Panc1 (cell line): ENCODE data around the gene JPH3. TPM values are rescaled to one million over a fixed set of nuclear protein-coding genes. Genes with fewer than 3 reads are reported as not detected.

Source experiments
- ATAC-seq: fragments of 200-7000 bp; cut with Tn5 transposase; 2 replicates; pipeline ENCODE4 v1.9.1; 2020; ENCODE audit warnings: mild to moderate bottlenecking, moderate library complexity
- BruUV-seq: library from RNA; stranded (reverse); fragments of 400-500 nt; replicated peaks from 2 replicates; lab custom pipeline; 2021; lab: Mats Ljungman, UMichigan
- CTCF ChIA-PET: fragments of 300-600 bp; sonication (Branson Sonifier 250); formaldehyde crosslinking; loops from one replicate; lab custom pipeline; 2022; ENCODE audit warnings: antibody characterized with exemption; lab: Charles Lee
- POLR2A ChIA-PET: fragments of 300-600 bp; sonication (Branson Sonifier 250); formaldehyde crosslinking; loops from one replicate; lab custom pipeline; 2022; ENCODE audit warnings: antibody characterized with exemption; lab: Charles Lee
- DNase-seq: peaks from one replicate; pipeline ENCODE4 v3.0.0-alpha.2; 2010; ENCODE audit warnings: low read depth, low spot score
- H3K27ac ChIP-seq: 2 replicates; pipeline ENCODE4 v1.5.1; 2011; ENCODE audit warnings: mild to moderate bottlenecking, low read length, inconsistent platforms
- H3K27me3 ChIP-seq: fragments of 200-500 bp; sonication (Bioruptor generic); 2 replicates; pipeline ENCODE4 v1.6.0; 2014; ENCODE audit warnings: low read length, inconsistent platforms; ENCODE audit not compliant: control insufficient read depth, insufficient read depth
- H3K36me3 ChIP-seq: fragments of 200-500 bp; sonication (Bioruptor generic); 2 replicates; pipeline ENCODE4 v1.5.1; 2014; ENCODE audit warnings: inconsistent platforms, mild to moderate bottlenecking, low read length, moderate library complexity; ENCODE audit not compliant: control insufficient read depth, insufficient read depth
- H3K4me1 ChIP-seq: 2 replicates; pipeline ENCODE4 v1.5.1; 2011; ENCODE audit warnings: inconsistent platforms, mild to moderate bottlenecking, low read length, moderate library complexity; ENCODE audit not compliant: control insufficient read depth, insufficient read depth
- H3K4me3 ChIP-seq, 2 experiments: 2 replicates each; pipeline ENCODE4 v1.5.1; 2011 to 2012; ENCODE audit warnings: low read depth in 2 of 2, low read length in 2 of 2, mild to moderate bottlenecking in 2 of 2, inconsistent platforms in 1 of 2, moderate library complexity in 1 of 2
- H3K9me3 ChIP-seq: fragments of 200-500 bp; sonication (Bioruptor generic); 2 replicates; pipeline ENCODE4 v1.5.1; 2014; ENCODE audit warnings: low read depth, mild to moderate bottlenecking, inconsistent platforms, low read length, moderate library complexity; ENCODE audit not compliant: control insufficient read depth, insufficient read depth
- POLR2AphosphoS5 ChIP-seq: IDR thresholded peaks from 2 replicates; pipeline ENCODE4 v1.6.1; 2012; ENCODE audit warnings: mild to moderate bottlenecking, low read depth, low read length, moderate library complexity
- REST ChIP-seq, 2 experiments: IDR thresholded peaks; 2 replicates each; pipeline ENCODE4 v1.6.1; 2011 to 2012; ENCODE audit warnings: low read depth in 2 of 2, control low read depth in 1 of 2, low read length in 1 of 2, mild to moderate bottlenecking in 1 of 2, moderate library complexity in 1 of 2; ENCODE audit not compliant: insufficient read depth in 1 of 2
- SIN3A ChIP-seq: IDR thresholded peaks from 2 replicates; pipeline ENCODE4 v1.6.1; 2012; ENCODE audit warnings: low read depth, mild to moderate bottlenecking, low read length, moderate library complexity, borderline replicate concordance; ENCODE audit not compliant: insufficient read depth
- TCF7L2 ChIP-seq: IDR thresholded peaks from 2 replicates; pipeline ENCODE4 v1.6.1; 2011; ENCODE audit warnings: mild to moderate bottlenecking, low read depth, low read length, inconsistent platforms
- in situ Hi-C: cut with HindIII; loops from 2 replicates; pipeline ENCODE4 v1.10.0; 2016; ENCODE audit warnings: low sequenced_read_pairs, low pct_unique_long_range_greater_than_20kb
- intact Hi-C: fragments of 100-400 bp; cut with micrococcal nuclease; formaldehyde crosslinking; loops from one replicate; pipeline ENCODE4 v1.10.0; 2022; ENCODE audit not compliant: unreplicated experiment
- total RNA-seq: library from RNA; stranded (reverse); gene quantifications from one replicate; pipeline ENCODE4 v1.2.1, GENCODE V29; 2021; ENCODE audit not compliant: unreplicated experiment
- TF ChIP-seq, protein P1 (sequence below): fragments of 450-650 bp; IDR thresholded peaks from 2 replicates; pipeline ENCODE4 v1.5.1; 2017; ENCODE audit warnings: mild to moderate bottlenecking

Gene JPH3
- total RNA-seq, 1 experiment from 2014 or later: 1.2 TPM

DNA sequence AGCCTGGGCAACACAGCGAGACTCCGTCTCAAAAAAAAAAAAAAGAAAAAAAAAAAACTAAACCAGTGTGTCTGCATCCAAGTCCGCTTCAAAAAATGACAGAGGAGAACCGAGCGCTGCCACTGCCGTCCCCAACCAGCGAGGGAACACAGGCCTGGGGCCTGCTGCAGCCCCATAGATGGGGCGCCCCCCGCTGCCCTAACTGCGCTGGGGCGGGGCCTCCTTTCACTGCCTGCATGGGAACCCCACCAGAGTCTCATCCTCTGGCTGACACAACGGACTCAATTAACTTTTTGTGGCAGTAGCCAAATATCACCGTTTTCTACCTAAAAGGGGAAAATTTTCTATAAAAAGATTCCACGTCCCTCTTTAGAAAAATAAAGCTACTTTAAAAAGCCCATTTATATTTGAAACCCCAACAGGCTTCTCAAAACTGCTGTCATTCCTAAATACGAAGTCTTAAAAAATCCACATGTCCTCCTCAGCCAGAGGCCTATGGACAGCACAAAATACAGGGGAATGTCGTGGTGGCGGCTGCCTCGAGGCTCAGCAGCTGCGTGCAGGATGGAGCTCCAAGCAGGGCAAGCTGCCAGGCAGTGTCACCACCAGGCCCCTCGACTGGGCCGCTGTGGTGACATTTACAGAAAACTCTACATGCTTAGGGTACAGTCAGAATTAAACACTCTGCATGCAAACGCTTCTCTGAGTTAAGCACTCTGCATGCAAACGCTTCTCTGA, 133.1 kb downstream of the JPH3 start:
- H3K27me3 ChIP-seq: no peaks in the 10 kb centered on the region
- no peak for ATAC-seq
- DNase-seq: no peak
- no peak overlapping the region for H3K27ac ChIP-seq
- no peaks in the 10 kb centered on the region for H3K4me1 ChIP-seq
- no peaks in the 10 kb centered on the region for H3K9me3 ChIP-seq
- intact Hi-C loops (no loop called here), in situ Hi-C loops (no loop called here)
- POLR2A ChIA-PET: no interaction called here
- no peak for TF ChIP-seq SIN3A
- no peak for TF ChIP-seq TCF7L2
- TF ChIP-seq REST (IDR thresholded peaks at IDR 0.05; ENCODE audit: insufficient read depth in 1 of 2, low read depth in 2 of 2, low read length in 1 of 2): no peak
- TF ChIP-seq, protein P1, sequence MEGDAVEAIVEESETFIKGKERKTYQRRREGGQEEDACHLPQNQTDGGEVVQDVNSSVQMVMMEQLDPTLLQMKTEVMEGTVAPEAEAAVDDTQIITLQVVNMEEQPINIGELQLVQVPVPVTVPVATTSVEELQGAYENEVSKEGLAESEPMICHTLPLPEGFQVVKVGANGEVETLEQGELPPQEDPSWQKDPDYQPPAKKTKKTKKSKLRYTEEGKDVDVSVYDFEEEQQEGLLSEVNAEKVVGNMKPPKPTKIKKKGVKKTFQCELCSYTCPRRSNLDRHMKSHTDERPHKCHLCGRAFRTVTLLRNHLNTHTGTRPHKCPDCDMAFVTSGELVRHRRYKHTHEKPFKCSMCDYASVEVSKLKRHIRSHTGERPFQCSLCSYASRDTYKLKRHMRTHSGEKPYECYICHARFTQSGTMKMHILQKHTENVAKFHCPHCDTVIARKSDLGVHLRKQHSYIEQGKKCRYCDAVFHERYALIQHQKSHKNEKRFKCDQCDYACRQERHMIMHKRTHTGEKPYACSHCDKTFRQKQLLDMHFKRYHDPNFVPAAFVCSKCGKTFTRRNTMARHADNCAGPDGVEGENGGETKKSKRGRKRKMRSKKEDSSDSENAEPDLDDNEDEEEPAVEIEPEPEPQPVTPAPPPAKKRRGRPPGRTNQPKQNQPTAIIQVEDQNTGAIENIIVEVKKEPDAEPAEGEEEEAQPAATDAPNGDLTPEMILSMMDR: no peak
- TF ChIP-seq POLR2AphosphoS5: no peak
- BruUV-seq: no TSS peak
- H3K36me3 ChIP-seq: no peaks in the 10 kb centered on the region; the same call in 1 of the 2 replicates
- H3K4me3 ChIP-seq: no peak overlapping the region
- CTCF ChIA-PET: interaction anchor here (0.7 kb wide), 1 partner anchor 26 kb away, joined by 5 read pairs; no protein-coding TSS in a partner anchor

DNA sequence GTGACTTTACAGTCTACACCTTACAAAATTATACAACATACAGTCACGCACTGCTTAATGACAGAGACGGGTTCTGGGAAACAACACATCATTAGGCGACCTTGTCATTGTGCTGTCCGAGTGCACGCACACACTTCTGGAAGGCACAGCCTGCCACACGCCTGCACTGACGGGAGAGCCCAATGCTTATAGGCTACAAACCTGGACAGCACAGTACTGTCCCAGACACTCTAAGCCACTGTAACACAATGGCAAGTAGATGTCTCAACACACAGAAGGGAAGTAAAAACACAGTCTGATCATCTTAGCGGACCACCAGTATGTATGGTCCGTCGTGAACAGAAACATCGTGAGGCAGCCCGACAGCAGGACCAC, 133.7 kb downstream of the JPH3 start:
- Histone ChIP-seq H3K9me3 (no peaks in the 10 kb centered on the region), H3K4me3 (no peak overlapping the region), H3K36me3 (no peaks in the 10 kb centered on the region; the same call in 1 of the 2 replicates), H3K27ac (no peak overlapping the region), H3K27me3 (no peaks in the 10 kb centered on the region), H3K4me1 (no peaks in the 10 kb centered on the region)
- in situ Hi-C loops: no loop called here
- ChIA-PET POLR2A (no interaction called here), CTCF (no interaction called here)
- no peak for DNase-seq
- TF ChIP-seq SIN3A (no peak), POLR2AphosphoS5 (no peak), REST (IDR thresholded peaks at IDR 0.05; ENCODE audit: insufficient read depth in 1 of 2, low read depth in 2 of 2, low read length in 1 of 2) (no peak)
- TF ChIP-seq, protein P1: no peak
- intact Hi-C loops: no loop called here
- no TSS peak for BruUV-seq
- ATAC-seq: no peak
